Common myeloid progenitor, CD34-positive (primary cell): Measurements from ENCODE around the gene AHCY.

Experiments
- CTCF ChIA-PET: fragments of 350-600 bp; sonication (Branson Sonifier 250); formaldehyde crosslinking; loops from one replicate; lab custom pipeline; 2021; ENCODE audit warnings: antibody characterized with exemption; lab: Charles Lee
- POLR2A ChIA-PET: fragments of 350-600 bp; sonication (Branson Sonifier 250); formaldehyde crosslinking; loops from one replicate; lab custom pipeline; 2021; ENCODE audit warnings: antibody characterized with exemption; lab: Charles Lee
- DNase-seq, 3 donors: peaks; one replicate each; pipeline versions ENCODE4 v3.0.0 to v3.0.0-alpha.2; 2013
- H3K27ac ChIP-seq, 2 experiments: 1 replicate in 1 of 2; 2 replicates in 1 of 2; pipeline ENCODE4 v1.7.0; 2013; ENCODE audit warnings: inconsistent platforms in 2 of 2, low read length in 2 of 2, mild to moderate bottlenecking in 2 of 2, low read depth in 1 of 2, moderate library complexity in 1 of 2; ENCODE audit not compliant: severe bottlenecking in 2 of 2, insufficient read depth in 1 of 2, poor library complexity in 1 of 2
- H3K27me3 ChIP-seq, 5 experiments: replicated peaks in 2 of 5; 1 replicate in 3 of 5; 2 replicates in 2 of 5; pipeline versions ENCODE4 v1.6.1 to v1.7.0; 2013; ENCODE audit warnings: low read length in 4 of 5, mild to moderate bottlenecking in 2 of 5, moderate library complexity in 2 of 5, inconsistent platforms in 1 of 5; ENCODE audit not compliant: insufficient read depth in 5 of 5, control insufficient read depth in 4 of 5
- H3K36me3 ChIP-seq, 4 experiments: 1 replicate in 2 of 4; 2 replicates in 2 of 4; pipeline versions ENCODE4 v1.6.1 to v1.7.0; 2013; ENCODE audit warnings: low read length in 3 of 4, control low read depth in 1 of 4, mild to moderate bottlenecking in 1 of 4; ENCODE audit not compliant: control insufficient read depth in 4 of 4, insufficient read depth in 4 of 4
- H3K4me1 ChIP-seq, 4 experiments: 1 replicate in 3 of 4; 2 replicates in 1 of 4; pipeline versions ENCODE4 v1.6.1 to v1.7.1; 2013; ENCODE audit warnings: low read length in 3 of 4, mild to moderate bottlenecking in 3 of 4, control low read depth in 1 of 4, inconsistent platforms in 1 of 4, moderate library complexity in 1 of 4; ENCODE audit not compliant: control insufficient read depth in 4 of 4, insufficient read depth in 4 of 4; ENCODE audit errors: control extremely low read depth in 1 of 4
- H3K4me3 ChIP-seq, 7 experiments: 1 replicate in 4 of 7; 2 replicates in 3 of 7; pipeline versions ENCODE4 v1.5.1 to v1.7.0; 2013; ENCODE audit warnings: mild to moderate bottlenecking in 7 of 7, low read length in 6 of 7, moderate library complexity in 6 of 7, inconsistent platforms in 2 of 7, low read depth in 2 of 7, control low read depth in 1 of 7; ENCODE audit not compliant: insufficient read depth in 4 of 7, control insufficient read depth in 1 of 7; ENCODE audit errors: extremely low read depth in 1 of 7
- H3K9me3 ChIP-seq, 5 experiments: 1 replicate in 4 of 5; 2 replicates in 1 of 5; pipeline versions ENCODE4 v1.6.1 to v1.7.1; 2013; ENCODE audit warnings: low read length in 4 of 5, mild to moderate bottlenecking in 2 of 5, inconsistent platforms in 1 of 5, low read depth in 1 of 5, moderate library complexity in 1 of 5; ENCODE audit not compliant: control insufficient read depth in 4 of 5, insufficient read depth in 2 of 5; ENCODE audit errors: control extremely low read depth in 1 of 5

Gene AHCY

DNA sequence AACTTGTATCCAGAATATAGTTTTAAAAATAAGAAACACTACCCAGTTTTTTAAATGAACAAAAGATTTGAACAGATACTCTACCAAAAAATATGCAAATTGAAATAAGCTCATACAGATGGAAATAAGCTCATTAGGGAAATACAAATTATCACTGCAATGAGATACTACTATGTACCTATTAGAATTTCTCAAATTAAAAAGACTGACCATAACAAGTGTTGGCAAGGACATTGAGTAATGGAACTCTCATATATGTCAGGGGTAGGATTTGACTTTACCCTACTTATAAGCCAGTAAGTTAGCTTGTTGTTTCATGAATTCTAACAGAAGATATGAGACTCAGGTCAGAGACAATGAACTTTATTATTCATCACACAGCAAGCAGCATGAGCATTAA lies 71.5 kb downstream of the AHCY start:
- POLR2A ChIA-PET = no interaction called here

More for the DNA sequence above, 71.5 kb downstream of the AHCY start:
- Histone ChIP-seq H3K4me3 (no peak overlapping the region), H3K36me3 (no peaks in the 10 kb centered on the region), H3K27me3 (no peaks in the 10 kb centered on the region), H3K9me3 (peaks cover 0 to 3% (median 0%) of the 10 kb centered on the region in 5 experiments), H3K27ac (no peak overlapping the region), H3K4me1 (no peaks in the 10 kb centered on the region)
- DNase-seq = no peak
- CTCF ChIA-PET = interaction anchor here (0.6 to 0.9 kb wide), 2 partner anchors 12 to 41 kb away, joined by 3 read pairs; no protein-coding TSS in a partner anchor
